ENCODE measurements around the gene SNX20. TPM values are rescaled to one million over a fixed set of nuclear protein-coding genes. Genes with fewer than 3 reads are reported as not detected.

Gene SNX20
- not detected for polyA plus RNA-seq (2012; ENCODE audit: insufficient read depth, insufficient read length)

- DNase-seq (ENCODE audit: low read depth, low spot score): no peak
- H3K4me3 ChIP-seq (ENCODE audit: low read length): no peak within 1 kb of the TSS
Observed at GRCh38 chr16:50681021-50681885, at the start of gene SNX20. TSS of gene SNX20 (minus strand) at chr16:50681312. CDS start at chr16:50677526, 3,786 bp downstream.

GRCh38 chr16:50724306-50724705 is 43.2 kb upstream of the SNX20 start:
- DNase-seq (ENCODE audit: low read depth, low spot score): no peak
- no peak overlapping the region for H3K4me3 ChIP-seq (ENCODE audit: low read length)

- no peak for DNase-seq (ENCODE audit: low read depth, low spot score)
- H3K4me3 ChIP-seq (ENCODE audit: low read length): no peak overlapping the region
Observed at GRCh38 chr16:50722960-50723359, 41.8 kb upstream of the SNX20 start.

GRCh38 chr16:50722405-50722737 is 41.3 kb upstream of the SNX20 start:
- H3K4me3 ChIP-seq (ENCODE audit: low read length): no peak overlapping the region
- DNase-seq (ENCODE audit: low read depth, low spot score): no peak

- no peak for DNase-seq (ENCODE audit: low read depth, low spot score)
- no peak overlapping the region for H3K4me3 ChIP-seq (ENCODE audit: low read length)
Observed at GRCh38 chr16:50721549-50722404, 40.7 kb upstream of the SNX20 start.

- no peak overlapping the region for H3K4me3 ChIP-seq (ENCODE audit: low read length)
- DNase-seq (ENCODE audit: low read depth, low spot score): no peak
Observed at GRCh38 chr16:50719401-50720337, 38.6 kb upstream of the SNX20 start.

GRCh38 chr16:50718761-50719400 is 37.8 kb upstream of the SNX20 start:
- no peak overlapping the region for H3K4me3 ChIP-seq (ENCODE audit: low read length)
- no peak for DNase-seq (ENCODE audit: low read depth, low spot score)

- no peak for DNase-seq (ENCODE audit: low read depth, low spot score)
- no peak overlapping the region for H3K4me3 ChIP-seq (ENCODE audit: low read length)
Observed at GRCh38 chr16:50718061-50718760, 37.1 kb upstream of the SNX20 start.

- DNase-seq (ENCODE audit: low read depth, low spot score): no peak
- no peak overlapping the region for H3K4me3 ChIP-seq (ENCODE audit: low read length)
Observed at GRCh38 chr16:50717494-50717893, 36.4 kb upstream of the SNX20 start.

GRCh38 chr16:50717091-50717490 is 36.0 kb upstream of the SNX20 start:
- no peak overlapping the region for H3K4me3 ChIP-seq (ENCODE audit: low read length)
- DNase-seq (ENCODE audit: low read depth, low spot score): no peak

GRCh38 chr16:50712956-50713355 is 31.8 kb upstream of the SNX20 start:
- H3K4me3 ChIP-seq (ENCODE audit: low read length): no peak overlapping the region
- DNase-seq (ENCODE audit: low read depth, low spot score): no peak

GRCh38 chr16:50712560-50712898 is 31.4 kb upstream of the SNX20 start:
- DNase-seq (ENCODE audit: low read depth, low spot score): no peak
- H3K4me3 ChIP-seq (ENCODE audit: low read length): no peak overlapping the region

- H3K4me3 ChIP-seq (ENCODE audit: low read length): no peak overlapping the region
- DNase-seq (ENCODE audit: low read depth, low spot score): no peak
Observed at GRCh38 chr16:50711862-50712559, 30.9 kb upstream of the SNX20 start.

- no peak overlapping the region for H3K4me3 ChIP-seq (ENCODE audit: low read length)
- DNase-seq (ENCODE audit: low read depth, low spot score): no peak
Observed at GRCh38 chr16:50711040-50711439, 29.9 kb upstream of the SNX20 start.

- no peak for DNase-seq (ENCODE audit: low read depth, low spot score)
- H3K4me3 ChIP-seq (ENCODE audit: low read length): no peak overlapping the region
Observed at GRCh38 chr16:50709980-50710379, 28.9 kb upstream of the SNX20 start.

- DNase-seq (ENCODE audit: low read depth, low spot score): no peak
- no peak overlapping the region for H3K4me3 ChIP-seq (ENCODE audit: low read length)
Observed at GRCh38 chr16:50709061-50709684, 28.1 kb upstream of the SNX20 start.

- DNase-seq (ENCODE audit: low read depth, low spot score): no peak
Observed at GRCh38 chr16:50708373-50709060, 27.4 kb upstream of the SNX20 start.

More at GRCh38 chr16:50708373-50709060, 27.4 kb upstream of the SNX20 start:
- H3K4me3 ChIP-seq (ENCODE audit: low read length): no peak overlapping the region
